Activated CD8-positive, alpha-beta memory T cell treated with anti-CD3 and anti-CD28 coated beads, Interleukin-2, amount 50 U/mL, for 24 hours (primary cell): Measurements from ENCODE around the gene BATF2.
"Not testable (repeated sequence)": the region's sequence is repeated elsewhere in the genome, so short reads cannot be mapped to it uniquely, and the experiment has no call there.

Experiments
- DNase-seq: peaks from one replicate; pipeline ENCODE4 v3.0.0-alpha.2; 2020; ENCODE audit errors: extremely low read depth

BATF2 gene

GRCh38 chr11:65013888-65014725 lies 17.3 kb upstream of the BATF2 start, which contains the start of gene ARL2:
Gene ARL2, plus strand, starts transcription at chr11:65014160. Its CDS starts 48 bp downstream, at chr11:65014208.
- DNase-seq = peak; percentile 63

- peak; percentile 78 for DNase-seq
These were observed 16.5 kb upstream of the BATF2 start for GRCh38 chr11:65013130-65013887.

GRCh38 chr11:65008873-65009272 lies 12.1 kb upstream of the BATF2 start:
- DNase-seq = no peak

GRCh38 chr11:65008016-65008415 lies 11.2 kb upstream of the BATF2 start:
- DNase-seq = no peak

- DNase-seq = not testable (repeated sequence)
These were observed 7.2 kb upstream of the BATF2 start for GRCh38 chr11:65003968-65004367.

- DNase-seq = no peak
These were observed 6.5 kb upstream of the BATF2 start for GRCh38 chr11:65003282-65003681.

- no peak for DNase-seq
These were observed 5.9 kb upstream of the BATF2 start for GRCh38 chr11:65002706-65003105.

- no peak for DNase-seq
These were observed 2.7 kb upstream of the BATF2 start for GRCh38 chr11:64999478-64999877.

GRCh38 chr11:64998690-64999431 lies 2.1 kb upstream of the BATF2 start:
- no peak for DNase-seq

- no peak for DNase-seq
These were observed 1.4 kb upstream of the BATF2 start for GRCh38 chr11:64998141-64998540.

- DNase-seq = no peak
These were observed 453 bp downstream of the BATF2 start for GRCh38 chr11:64996327-64996709.

- DNase-seq = no peak
These were observed 2.5 kb downstream of the BATF2 start for GRCh38 chr11:64994318-64994717.

GRCh38 chr11:64990222-64990923 lies 6.4 kb downstream of the BATF2 start:
- DNase-seq = no peak

GRCh38 chr11:64989416-64989815 lies 7.4 kb downstream of the BATF2 start:
- DNase-seq = no peak

- no peak for DNase-seq
These were observed 8.5 kb downstream of the BATF2 start for GRCh38 chr11:64987998-64988854.

GRCh38 chr11:64983339-64983738 lies 13.4 kb downstream of the BATF2 start:
- not testable (repeated sequence) for DNase-seq

GRCh38 chr11:64976651-64977050 lies 20.1 kb downstream of the BATF2 start:
- no peak for DNase-seq

- DNase-seq = no peak
These were observed 22.6 kb downstream of the BATF2 start for GRCh38 chr11:64974124-64974523.

GRCh38 chr11:64971421-64972233 lies 25.1 kb downstream of the BATF2 start, which contains the start of gene MAJIN:
Gene MAJIN, minus strand, starts transcription at chr11:64972108. Its CDS starts 12,703 bp downstream, at chr11:64959405.
- DNase-seq = peak; percentile 70

- no peak for DNase-seq
These were observed 26.0 kb downstream of the BATF2 start for GRCh38 chr11:64970731-64971151.
